HG02885 (cell line): Measurements from ENCODE around the gene C5orf47.
"Not testable (repeated sequence)": the region's sequence is repeated elsewhere in the genome, so short reads cannot be mapped to it uniquely, and the experiment has no call there.

Experiments used
- ATAC-seq: cut with Tn5 transposase; IDR thresholded peaks from one replicate; pipeline ENCODE4 v1.9.1; 2021; ENCODE audit warnings: mild to moderate bottlenecking; ENCODE audit not compliant: unreplicated experiment, poor library complexity

The C5orf47 gene

GRCh38 chr5:173969167-173970049, 19.6 kb upstream of the C5orf47 start:
- no peak for ATAC-seq

- ATAC-seq: no peak
These were observed 17.9 kb upstream of the C5orf47 start for GRCh38 chr5:173970878-173971650.

GRCh38 chr5:173971681-173972345, 17.2 kb upstream of the C5orf47 start:
- ATAC-seq: no peak

GRCh38 chr5:173972607-173972924, 16.4 kb upstream of the C5orf47 start:
- no peak for ATAC-seq

GRCh38 chr5:173972925-173973615, 15.9 kb upstream of the C5orf47 start:
- peak; percentile 78 for ATAC-seq

GRCh38 chr5:173973616-173973969, 15.4 kb upstream of the C5orf47 start:
- peak; percentile 14 for ATAC-seq

GRCh38 chr5:173974688-173975239, 14.2 kb upstream of the C5orf47 start:
- ATAC-seq: no peak

GRCh38 chr5:173981185-173981761, 7.7 kb upstream of the C5orf47 start:
- ATAC-seq: no peak

GRCh38 chr5:173984218-173984617, 4.8 kb upstream of the C5orf47 start:
- no peak for ATAC-seq

- no peak for ATAC-seq
These were observed 587 bp downstream of the C5orf47 start for GRCh38 chr5:173989432-173990082.

- no peak for ATAC-seq
These were observed 8.4 kb downstream of the C5orf47 start for GRCh38 chr5:173997331-173997730.

- no peak for ATAC-seq
These were observed 9.6 kb downstream of the C5orf47 start for GRCh38 chr5:173998531-173998930.

- ATAC-seq: no peak
These were observed 11.1 kb downstream of the C5orf47 start for GRCh38 chr5:174000076-174000475.

- no peak for ATAC-seq
These were observed 14.8 kb downstream of the C5orf47 start for GRCh38 chr5:174003795-174004194.

- no peak for ATAC-seq
These were observed 20.0 kb downstream of the C5orf47 start for GRCh38 chr5:174008922-174009321.

- no peak for ATAC-seq
These were observed 21.4 kb downstream of the C5orf47 start for GRCh38 chr5:174010365-174010764.

- no peak for ATAC-seq
These were observed 22.5 kb downstream of the C5orf47 start for GRCh38 chr5:174011441-174011840.

GRCh38 chr5:174020069-174020927, 31.3 kb downstream of the C5orf47 start:
- ATAC-seq: not testable (repeated sequence)

GRCh38 chr5:174020928-174021304, 31.9 kb downstream of the C5orf47 start:
- no peak for ATAC-seq
